ENCODE results near the gene GATA5. TPM values are rescaled to one million over a fixed set of nuclear protein-coding genes. Genes with fewer than 3 reads are reported as not detected.

GATA5 gene
- total RNA-seq, 4 donors from 2014 or later: 0.23 to 2.1 (median 1.2) TPM

DNA sequence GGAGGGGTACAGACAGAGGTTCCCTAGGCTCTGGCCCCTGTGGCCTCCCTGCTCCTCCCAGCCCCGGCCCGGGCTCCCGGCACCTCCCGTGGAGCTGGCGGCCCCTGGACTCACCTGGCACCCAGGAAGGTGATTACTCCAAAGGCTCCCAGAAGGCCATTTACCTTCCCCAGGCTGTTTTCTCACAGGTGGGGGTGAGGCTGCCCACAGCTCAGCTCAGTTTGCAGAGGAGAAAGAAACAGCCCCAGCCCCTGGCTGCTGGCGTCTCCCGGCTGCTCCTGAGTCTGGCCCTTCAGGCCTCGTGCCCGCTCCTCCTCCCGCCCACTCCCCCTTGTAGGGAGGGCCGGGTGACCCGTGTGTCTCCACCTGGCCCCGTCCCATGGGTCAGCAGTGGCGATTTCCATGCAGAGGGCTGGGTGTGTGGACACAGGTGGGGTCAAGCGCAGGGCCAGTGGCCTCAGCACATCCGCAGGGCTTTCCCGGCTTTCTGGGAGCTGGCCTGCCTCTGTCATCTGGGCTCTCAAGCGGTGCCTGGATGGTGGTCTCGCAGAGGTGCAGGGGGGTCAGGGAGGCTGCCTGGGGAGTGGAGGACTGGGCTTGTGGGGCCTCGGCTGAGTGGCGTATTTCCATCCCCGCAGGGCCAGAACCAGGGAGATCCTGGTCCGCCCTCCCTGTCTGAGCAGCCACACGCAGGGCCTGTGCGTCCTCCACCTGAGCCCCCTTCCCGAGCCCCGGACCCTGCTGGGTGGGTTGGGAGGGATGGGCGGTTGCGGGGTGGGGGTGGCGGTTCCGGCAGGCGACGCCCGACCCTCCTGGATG is 20.2 kb upstream of the GATA5 start:
- Histone ChIP-seq H3K9me3 (no peaks in the 10 kb centered on the region), H3K4me1 (peaks cover 18% of the 10 kb centered on the region), H3K27me3 (peaks cover 31% of the 10 kb centered on the region), H3K27ac (no peak overlapping the region), H3K4me3 (no peak overlapping the region), H3K36me3 (no peaks in the 10 kb centered on the region)
- TF ChIP-seq, protein P1, sequence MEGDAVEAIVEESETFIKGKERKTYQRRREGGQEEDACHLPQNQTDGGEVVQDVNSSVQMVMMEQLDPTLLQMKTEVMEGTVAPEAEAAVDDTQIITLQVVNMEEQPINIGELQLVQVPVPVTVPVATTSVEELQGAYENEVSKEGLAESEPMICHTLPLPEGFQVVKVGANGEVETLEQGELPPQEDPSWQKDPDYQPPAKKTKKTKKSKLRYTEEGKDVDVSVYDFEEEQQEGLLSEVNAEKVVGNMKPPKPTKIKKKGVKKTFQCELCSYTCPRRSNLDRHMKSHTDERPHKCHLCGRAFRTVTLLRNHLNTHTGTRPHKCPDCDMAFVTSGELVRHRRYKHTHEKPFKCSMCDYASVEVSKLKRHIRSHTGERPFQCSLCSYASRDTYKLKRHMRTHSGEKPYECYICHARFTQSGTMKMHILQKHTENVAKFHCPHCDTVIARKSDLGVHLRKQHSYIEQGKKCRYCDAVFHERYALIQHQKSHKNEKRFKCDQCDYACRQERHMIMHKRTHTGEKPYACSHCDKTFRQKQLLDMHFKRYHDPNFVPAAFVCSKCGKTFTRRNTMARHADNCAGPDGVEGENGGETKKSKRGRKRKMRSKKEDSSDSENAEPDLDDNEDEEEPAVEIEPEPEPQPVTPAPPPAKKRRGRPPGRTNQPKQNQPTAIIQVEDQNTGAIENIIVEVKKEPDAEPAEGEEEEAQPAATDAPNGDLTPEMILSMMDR (IDR thresholded peaks at IDR 0.05): no peak
- TF ChIP-seq EP300 (IDR thresholded peaks at IDR 0.05): no peak
- TF ChIP-seq POLR2AphosphoS5 (IDR thresholded peaks at IDR 0.05): no peak
- no peak for TF ChIP-seq POLR2A (IDR thresholded peaks at IDR 0.05)
- WGBS: 47% methylated on average over 17 of the region's 34 CpGs
- no peak for DNase-seq (ENCODE audit: low spot score in 2 of 2)

DNA sequence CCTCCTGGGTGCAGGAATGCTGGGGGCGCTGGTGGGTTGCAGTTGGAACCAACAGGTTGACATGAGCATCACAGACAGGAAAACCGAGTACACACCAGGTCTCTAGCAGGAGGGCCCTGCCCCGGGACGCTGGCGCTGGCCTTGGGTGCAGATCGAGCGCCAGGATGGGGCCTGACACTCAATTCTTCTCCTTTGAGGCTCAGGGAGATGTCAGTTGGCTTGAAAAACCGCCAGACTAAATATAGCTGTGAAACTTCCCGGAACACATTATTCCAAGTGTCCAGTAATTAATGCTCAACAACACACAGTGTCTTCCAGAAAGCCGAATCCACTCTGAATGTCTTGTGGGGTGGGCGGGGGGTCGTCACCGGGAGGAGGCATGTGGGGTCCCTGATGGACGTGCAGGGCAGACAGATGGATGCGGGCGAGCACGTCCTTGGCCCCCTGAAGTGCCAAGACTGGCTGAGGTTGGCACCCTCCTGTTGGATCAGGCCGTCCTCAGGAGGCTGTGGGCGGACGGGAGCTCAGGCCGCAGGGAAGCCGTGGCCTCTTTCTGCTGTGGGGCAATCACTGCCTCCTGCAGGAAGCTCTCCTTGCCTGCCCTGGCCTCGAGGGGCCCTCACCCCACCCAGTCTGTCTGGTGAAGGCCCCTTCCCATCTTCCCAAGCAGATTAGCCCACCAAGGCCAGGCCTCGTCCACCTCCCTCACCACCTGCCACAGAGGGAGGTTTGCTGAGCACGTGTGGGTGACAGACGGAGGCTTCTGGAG is 19.4 kb upstream of the GATA5 start:
- H3K9me3 ChIP-seq: no peaks in the 10 kb centered on the region
- peaks cover 34% of the 10 kb centered on the region for H3K27me3 ChIP-seq
- no peak overlapping the region for H3K27ac ChIP-seq
- no peak for TF ChIP-seq EP300 (IDR thresholded peaks at IDR 0.05)
- TF ChIP-seq, protein P1 (IDR thresholded peaks at IDR 0.05): no peak
- TF ChIP-seq POLR2A (IDR thresholded peaks at IDR 0.05): no peak
- no peak for TF ChIP-seq POLR2AphosphoS5 (IDR thresholded peaks at IDR 0.05)
- WGBS: 78% methylated on average over 16 of the region's 26 CpGs
- peaks cover 15% of the 10 kb centered on the region for H3K4me1 ChIP-seq
- H3K36me3 ChIP-seq: no peaks in the 10 kb centered on the region
- DNase-seq (ENCODE audit: low spot score in 2 of 2): no peak
- H3K4me3 ChIP-seq: no peak overlapping the region

DNA sequence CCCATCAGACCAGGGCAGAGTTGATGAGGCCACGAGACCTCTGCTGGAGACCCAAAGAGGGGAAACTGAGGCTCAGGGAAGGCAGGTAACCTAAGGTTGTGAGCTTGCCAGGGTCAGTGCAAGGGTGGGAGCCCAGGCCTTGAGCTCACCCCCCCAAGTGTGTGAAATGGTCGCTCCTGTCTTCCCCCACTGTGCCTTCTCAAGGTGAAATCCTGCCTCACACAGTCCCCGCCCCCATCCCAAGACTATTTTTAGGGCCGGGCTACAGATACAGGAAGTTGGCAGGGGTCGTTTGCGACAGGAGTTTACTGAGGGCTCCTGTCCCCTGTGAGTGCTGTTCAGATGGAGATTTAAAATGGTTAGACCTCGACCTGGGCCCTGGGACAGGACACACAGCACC is 18.7 kb upstream of the GATA5 start:
- Histone ChIP-seq H3K27ac (no peak overlapping the region), H3K9me3 (no peaks in the 10 kb centered on the region), H3K27me3 (peaks cover 40% of the 10 kb centered on the region), H3K4me3 (no peak overlapping the region), H3K4me1 (peaks cover 13% of the 10 kb centered on the region), H3K36me3 (no peaks in the 10 kb centered on the region)
- no peak for DNase-seq (ENCODE audit: low spot score in 2 of 2)
- TF ChIP-seq POLR2A (IDR thresholded peaks at IDR 0.05) (no peak), EP300 (IDR thresholded peaks at IDR 0.05) (no peak), POLR2AphosphoS5 (IDR thresholded peaks at IDR 0.05) (no peak)
- TF ChIP-seq, protein P1 (IDR thresholded peaks at IDR 0.05): no peak
- 40% methylated on average over 5 of the region's 7 CpGs for WGBS

DNA sequence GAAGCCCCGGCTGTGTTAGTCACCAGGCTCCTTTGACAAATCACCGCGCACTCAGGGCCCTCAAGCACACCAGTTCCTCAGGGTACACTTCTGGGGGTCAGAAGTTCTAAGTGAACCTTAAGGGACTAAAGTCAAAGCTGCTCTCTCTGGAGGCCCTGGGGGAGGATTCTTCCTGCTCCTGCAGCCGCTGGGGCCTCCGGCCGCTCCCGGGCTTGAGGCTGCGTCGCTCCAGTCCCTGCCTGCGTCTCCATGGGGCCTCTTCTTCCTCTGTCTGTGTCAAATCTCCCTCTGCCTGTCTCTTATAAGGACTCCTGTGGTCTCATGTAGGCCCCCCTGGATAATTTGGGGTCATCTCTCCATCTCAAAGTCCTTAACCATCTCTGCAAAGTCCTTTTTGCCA is 18.1 kb upstream of the GATA5 start:
- no peak for TF ChIP-seq POLR2AphosphoS5 (IDR thresholded peaks at IDR 0.05)
- TF ChIP-seq EP300 (IDR thresholded peaks at IDR 0.05): no peak
- no peak for TF ChIP-seq POLR2A (IDR thresholded peaks at IDR 0.05)
- TF ChIP-seq, protein P1 (IDR thresholded peaks at IDR 0.05): no peak
- Histone ChIP-seq H3K36me3 (no peaks in the 10 kb centered on the region), H3K27ac (no peak overlapping the region), H3K27me3 (peaks cover 35% of the 10 kb centered on the region), H3K9me3 (no peaks in the 10 kb centered on the region), H3K4me3 (no peak overlapping the region), H3K4me1 (peaks cover 18% of the 10 kb centered on the region)
- 90% methylated on average over 7 of the region's 10 CpGs for WGBS
- DNase-seq (ENCODE audit: low spot score in 2 of 2): no peak

Measured in suprapubic skin (tissue), 4 donors.